ES-I3 (cell line): ENCODE data around the gene PARVB.

Experiments used
- H3K36me3 ChIP-seq: 2 replicates; pipeline ENCODE4 v1.6.1; 2013; ENCODE audit warnings: mild to moderate bottlenecking, low read length, control low read depth, moderate library complexity; ENCODE audit not compliant: insufficient read depth
- H3K4me1 ChIP-seq: 2 replicates; pipeline ENCODE4 v1.6.1; 2013; ENCODE audit warnings: mild to moderate bottlenecking, control low read depth, low read length; ENCODE audit not compliant: insufficient read depth
- H3K9ac ChIP-seq: 2 replicates; pipeline ENCODE4 v1.6.1; 2013; ENCODE audit warnings: low read depth, mild to moderate bottlenecking, low read length, moderate library complexity
- H3K9me3 ChIP-seq: 2 replicates; pipeline ENCODE4 v1.6.1; 2013; ENCODE audit warnings: mild to moderate bottlenecking, low read length, moderate library complexity; ENCODE audit not compliant: control insufficient read depth, insufficient read depth

Gene PARVB

DNA sequence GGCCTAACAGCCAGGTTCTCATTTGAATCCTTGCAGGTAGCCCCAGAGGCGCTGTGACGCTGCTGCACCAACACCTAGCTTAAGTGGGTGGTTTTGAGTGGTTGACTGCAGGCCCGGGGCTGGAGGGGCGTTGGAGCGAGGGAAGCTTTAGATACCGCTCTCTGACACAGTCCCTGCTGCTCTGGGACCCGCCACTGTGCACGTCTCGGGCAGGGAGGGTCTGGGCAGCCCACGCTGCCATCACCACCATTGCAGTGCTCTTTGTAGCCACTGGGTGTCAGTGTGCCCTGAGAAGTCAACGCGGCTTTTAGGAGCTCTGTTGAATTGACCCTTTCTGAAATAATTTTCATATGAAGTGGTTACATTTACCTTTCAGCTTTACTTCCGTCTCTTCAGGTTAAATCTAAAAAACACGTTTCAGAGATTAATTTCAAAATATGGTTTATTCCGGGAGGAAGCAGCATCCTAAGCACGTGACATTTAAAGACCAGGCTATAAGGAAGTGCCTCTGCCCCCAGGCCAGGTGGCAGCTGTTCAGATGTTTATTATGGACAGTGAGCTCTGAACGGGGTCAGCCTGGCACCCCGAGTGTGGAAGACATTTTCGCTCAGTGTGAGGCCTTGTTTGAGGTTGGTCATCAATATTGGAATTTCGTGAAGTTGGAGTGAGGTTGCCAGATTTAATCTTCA, 30.9 kb upstream of the PARVB start:
- no peak overlapping the region for H3K9ac ChIP-seq
- peaks cover 30% of the 10 kb centered on the region for H3K36me3 ChIP-seq
- H3K4me1 ChIP-seq, result no peaks in the 10 kb centered on the region
- no peaks in the 10 kb centered on the region for H3K9me3 ChIP-seq

DNA sequence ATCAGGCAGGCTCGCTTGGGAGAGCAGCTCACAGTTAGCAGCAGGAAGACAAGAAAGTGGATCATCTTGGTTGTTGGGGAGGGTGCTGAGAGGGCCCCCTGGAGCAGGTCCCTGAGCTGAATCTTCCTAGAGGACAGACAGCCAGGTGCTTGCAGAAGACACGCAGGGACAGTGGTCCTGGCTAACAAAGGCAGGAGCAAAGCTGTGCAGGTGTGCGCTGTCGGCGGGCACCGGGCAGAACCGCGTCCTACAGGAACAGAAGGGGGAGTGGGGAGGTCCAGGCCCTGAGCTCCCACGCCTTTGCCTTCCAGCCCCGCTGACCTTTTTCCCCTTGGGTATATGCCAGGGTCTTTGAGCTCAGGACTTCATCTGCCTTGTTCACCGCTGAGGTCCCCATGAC, 30.1 kb upstream of the PARVB start:
- Histone ChIP-seq H3K4me1 (no peaks in the 10 kb centered on the region), H3K9ac (no peak overlapping the region), H3K9me3 (no peaks in the 10 kb centered on the region), H3K36me3 (peaks cover 35% of the 10 kb centered on the region)

DNA sequence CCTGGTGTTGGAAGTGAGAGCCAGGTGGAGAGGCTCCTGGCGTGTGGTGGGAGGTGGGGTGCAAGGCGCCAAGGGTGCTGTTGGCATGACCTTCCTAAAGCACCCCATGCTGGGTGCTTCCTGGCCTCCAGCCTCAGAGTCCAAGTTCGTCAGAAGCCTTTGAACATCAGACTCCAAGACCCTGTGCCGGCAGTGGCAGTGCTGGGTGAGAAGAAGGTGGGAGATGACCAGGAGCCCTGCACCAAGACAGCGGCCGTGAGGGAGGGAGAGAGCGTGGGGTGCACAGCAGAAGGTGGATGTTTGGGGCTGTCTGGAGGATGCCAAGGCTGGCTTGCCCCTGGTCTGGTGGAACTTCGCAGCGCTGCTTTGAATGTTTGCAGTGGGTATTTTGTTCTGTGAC, 29.7 kb upstream of the PARVB start:
- H3K9me3 ChIP-seq, result no peaks in the 10 kb centered on the region
- no peaks in the 10 kb centered on the region for H3K4me1 ChIP-seq
- no peak overlapping the region for H3K9ac ChIP-seq
- peaks cover 35% of the 10 kb centered on the region for H3K36me3 ChIP-seq

DNA sequence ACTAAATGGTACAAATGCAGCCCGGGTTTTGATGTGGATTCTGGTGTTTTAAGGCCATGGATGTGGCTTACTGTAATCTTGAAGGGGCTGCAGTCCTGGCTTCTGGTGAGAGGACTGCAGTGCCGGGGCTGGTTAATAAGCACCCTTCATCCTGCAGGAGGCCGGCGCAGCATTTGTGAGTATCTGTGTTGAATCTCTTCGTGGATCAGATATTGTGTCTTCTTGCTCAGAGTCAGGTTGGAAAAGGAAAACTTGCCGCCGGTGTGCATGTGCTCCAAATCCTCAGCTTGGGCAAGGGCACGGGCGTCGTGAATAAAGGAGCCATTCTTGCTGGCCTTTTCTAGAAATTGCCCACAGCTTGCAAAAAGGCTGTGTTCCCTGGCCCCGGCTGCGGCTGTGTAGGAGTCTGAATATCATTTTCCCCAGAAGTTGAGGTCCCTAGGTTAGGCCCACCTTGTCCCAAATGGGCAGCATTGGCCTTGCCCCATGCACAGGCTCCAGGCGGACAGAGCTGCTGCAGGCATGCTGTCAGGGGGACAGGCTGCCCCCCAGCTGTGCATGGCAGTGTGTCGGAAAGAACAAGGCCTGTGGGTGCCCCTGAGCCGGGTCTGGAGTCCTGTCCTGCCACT, 28.9 kb upstream of the PARVB start:
- H3K4me1 ChIP-seq, result no peaks in the 10 kb centered on the region
- H3K9me3 ChIP-seq, result no peaks in the 10 kb centered on the region
- H3K9ac ChIP-seq, result no peak overlapping the region
- H3K36me3 ChIP-seq, result peaks cover 29% of the 10 kb centered on the region

DNA sequence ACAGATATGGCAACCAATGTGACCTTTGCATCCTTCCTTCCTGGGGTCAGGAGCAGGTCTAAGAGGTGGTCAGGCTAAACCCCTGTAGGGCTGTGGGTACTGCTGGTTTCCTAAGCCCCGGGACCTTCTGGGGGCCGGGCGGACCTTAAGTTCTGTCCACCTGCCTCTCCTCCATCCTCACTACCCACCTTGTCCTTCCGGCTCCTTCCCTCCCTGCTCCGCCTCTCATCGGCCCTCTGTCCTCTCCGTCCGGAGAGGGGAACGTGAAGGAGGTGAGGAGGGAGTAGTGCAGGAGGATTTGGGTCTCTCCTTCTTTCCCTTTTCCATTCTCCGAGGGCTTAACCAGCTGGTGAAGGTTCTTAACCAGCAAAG, 28.3 kb upstream of the PARVB start:
- Histone ChIP-seq H3K4me1 (no peaks in the 10 kb centered on the region), H3K9ac (no peak overlapping the region), H3K36me3 (peaks cover 29% of the 10 kb centered on the region)

DNA sequence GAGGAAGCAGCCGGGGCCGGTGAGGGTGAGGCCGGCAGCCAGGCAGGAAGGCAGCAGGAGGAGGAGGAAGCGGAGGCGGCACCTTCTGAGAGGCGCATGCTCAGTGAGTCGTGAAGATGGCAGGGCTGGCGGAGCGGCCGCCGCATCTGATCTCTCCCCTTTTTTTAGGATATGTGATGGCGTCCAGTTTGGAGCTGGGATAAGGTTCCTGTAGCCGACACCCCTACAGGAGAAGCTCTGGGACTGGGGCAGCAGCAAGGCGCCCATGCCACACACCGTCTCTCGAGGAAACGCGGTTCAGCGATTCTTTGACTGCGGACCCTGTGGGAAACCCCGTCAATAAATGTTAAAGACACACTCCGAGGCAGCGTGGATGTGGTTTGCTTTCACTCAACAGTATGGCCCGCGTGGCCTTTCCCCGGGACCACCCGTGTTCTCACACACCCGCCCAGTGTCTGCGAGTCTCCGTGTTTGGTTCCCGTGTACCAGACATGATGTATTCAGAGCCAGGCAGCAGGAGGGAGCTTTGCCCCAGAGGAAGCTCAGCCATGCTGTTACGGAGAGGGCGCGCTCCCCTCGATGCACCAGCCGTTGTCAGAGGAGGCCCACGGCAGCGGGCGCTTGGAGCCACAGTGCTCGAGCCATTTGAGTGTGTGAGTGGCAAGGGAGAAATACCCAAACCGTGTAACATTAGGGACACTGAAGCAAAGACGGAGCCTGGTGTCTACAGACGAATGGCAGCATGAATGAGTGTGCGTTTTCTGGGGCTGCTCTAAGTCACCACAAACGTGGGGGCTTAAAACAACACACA, 27.7 kb upstream of the PARVB start:
- H3K36me3 ChIP-seq, result peaks cover 29% of the 10 kb centered on the region
- H3K9ac ChIP-seq, result no peak overlapping the region
- no peaks in the 10 kb centered on the region for H3K4me1 ChIP-seq
- no peaks in the 10 kb centered on the region for H3K9me3 ChIP-seq

More for the DNA sequence above, 28.3 kb upstream of the PARVB start:
- H3K9me3 ChIP-seq, result no peaks in the 10 kb centered on the region

DNA sequence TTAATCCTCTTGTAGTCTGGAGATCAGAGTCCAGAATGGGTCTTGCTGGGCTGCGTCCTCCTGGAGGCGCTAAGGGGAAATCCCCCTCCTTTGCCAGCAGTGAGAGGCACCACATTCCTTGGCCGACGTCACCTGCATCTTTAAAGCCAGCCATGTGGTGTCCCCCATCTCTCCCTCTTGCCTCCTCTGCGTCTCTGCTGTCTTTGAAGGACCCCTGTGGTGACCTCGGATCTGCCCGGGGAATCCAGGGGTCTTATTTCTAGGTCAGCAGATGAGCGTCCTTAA, 27.2 kb upstream of the PARVB start:
- no peaks in the 10 kb centered on the region for H3K4me1 ChIP-seq
- no peak overlapping the region for H3K9ac ChIP-seq
- peaks cover 26% of the 10 kb centered on the region for H3K36me3 ChIP-seq
- H3K9me3 ChIP-seq, result no peaks in the 10 kb centered on the region

DNA sequence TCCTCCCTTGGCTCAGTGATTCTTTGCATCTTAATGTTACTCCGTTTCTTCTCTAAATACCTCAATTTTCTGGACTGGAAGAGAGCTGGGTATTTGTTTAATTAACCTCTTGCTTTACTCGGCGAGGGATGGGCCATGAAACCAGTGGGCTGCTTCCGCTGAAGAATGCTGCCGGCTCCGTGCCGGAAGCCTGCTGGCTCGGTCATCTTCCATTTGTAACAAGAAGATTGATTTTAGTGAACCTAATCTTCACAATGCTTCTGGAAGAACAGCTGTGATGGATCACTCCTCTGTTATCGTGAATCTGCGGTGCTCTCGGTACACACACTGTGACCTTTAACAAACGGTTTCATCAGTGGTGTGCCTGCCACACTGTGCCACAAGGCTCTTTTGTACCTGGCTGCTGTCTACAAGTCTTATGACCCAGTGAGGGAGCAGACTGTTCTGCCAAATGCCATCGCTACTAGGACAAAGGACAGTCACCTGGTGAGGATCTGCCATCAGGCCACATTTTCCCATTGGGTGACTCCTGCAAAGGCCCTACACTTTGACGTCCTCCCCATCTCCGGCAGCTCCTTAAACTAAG, 25.3 kb upstream of the PARVB start:
- Histone ChIP-seq H3K9ac (no peak overlapping the region), H3K36me3 (peaks cover 22% of the 10 kb centered on the region), H3K9me3 (no peaks in the 10 kb centered on the region), H3K4me1 (no peaks in the 10 kb centered on the region)

DNA sequence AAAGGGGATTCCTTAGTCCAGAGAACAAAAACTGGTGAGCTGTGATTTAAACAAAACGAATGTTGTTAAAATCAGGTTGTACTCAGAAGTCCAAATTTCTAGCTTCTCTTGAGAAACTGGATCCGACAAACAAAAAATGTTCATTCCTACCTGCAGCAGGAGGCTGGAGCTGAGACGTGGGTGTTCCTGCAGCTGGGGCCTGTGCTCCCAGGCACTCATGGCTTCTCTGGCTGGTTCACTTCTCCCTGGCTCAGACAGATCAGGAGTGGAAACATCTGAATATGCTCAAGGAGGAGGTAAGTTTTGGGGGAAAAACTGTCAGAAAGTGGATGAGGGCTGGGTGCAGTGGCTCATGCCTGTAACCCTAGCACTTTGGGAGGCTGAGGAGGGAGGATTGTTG, 24.7 kb upstream of the PARVB start:
- Histone ChIP-seq H3K9ac (no peak overlapping the region), H3K36me3 (peaks cover 20% of the 10 kb centered on the region), H3K4me1 (no peaks in the 10 kb centered on the region), H3K9me3 (no peaks in the 10 kb centered on the region)

DNA sequence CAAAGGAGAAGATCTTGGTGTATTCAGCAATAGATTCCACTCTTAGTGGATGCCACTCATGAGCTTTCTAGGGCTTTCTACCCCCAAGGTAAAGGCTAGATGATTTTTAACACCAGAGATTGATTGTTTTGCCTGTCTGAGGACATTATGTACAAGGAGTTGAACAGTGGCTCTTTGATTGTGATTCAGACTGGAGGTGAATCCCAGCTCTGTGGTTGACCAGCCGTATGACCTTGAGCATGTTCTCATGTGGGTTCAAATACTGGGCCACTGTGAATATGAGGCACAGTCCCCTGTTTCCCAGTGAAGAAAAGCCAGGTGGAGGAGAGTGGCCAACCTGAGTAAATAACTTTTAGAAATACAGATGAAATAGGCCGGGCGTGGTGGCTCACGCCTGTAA, 24.0 kb upstream of the PARVB start:
- Histone ChIP-seq H3K9me3 (no peaks in the 10 kb centered on the region), H3K4me1 (no peaks in the 10 kb centered on the region), H3K9ac (no peak overlapping the region), H3K36me3 (peaks cover 17% of the 10 kb centered on the region)

DNA sequence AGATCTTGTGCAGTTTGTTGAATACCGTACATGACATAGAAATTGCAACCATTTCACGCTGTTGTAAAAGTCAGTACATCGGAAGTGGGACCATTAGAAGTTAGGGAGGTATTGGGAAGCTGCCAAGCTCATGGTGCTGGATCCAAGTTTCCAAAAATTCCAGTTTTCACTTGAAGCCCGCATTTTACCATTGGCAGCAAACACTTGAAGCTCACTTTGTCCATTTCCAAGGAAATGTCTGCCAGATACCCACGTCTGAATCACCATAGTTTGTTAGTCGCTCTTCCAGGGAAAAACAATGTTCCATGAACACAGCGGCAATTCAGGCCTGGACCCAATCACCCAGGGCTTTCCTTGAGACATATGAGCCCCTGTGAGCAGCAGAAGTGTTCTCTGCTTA, 22.6 kb upstream of the PARVB start:
- peaks cover 13% of the 10 kb centered on the region for H3K36me3 ChIP-seq

DNA sequence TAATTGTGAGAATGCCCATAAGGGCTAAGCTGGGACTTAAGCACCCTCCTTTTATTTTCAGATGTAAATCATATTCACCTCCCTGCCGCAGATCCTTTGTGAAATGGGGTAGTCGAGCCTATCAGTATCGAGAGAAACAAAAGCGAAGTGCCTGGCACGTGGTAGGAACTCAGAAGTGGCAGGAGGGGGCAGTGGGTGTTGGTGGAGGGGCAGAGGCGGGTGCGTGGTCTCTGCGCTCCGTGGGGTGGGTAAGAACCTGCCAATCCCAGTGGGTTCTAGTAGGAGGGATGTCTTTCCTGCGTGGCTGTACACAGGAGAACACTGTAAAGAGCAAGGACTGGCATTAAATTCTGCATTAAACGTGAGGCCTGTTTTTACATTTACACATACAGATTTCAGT, 21.8 kb upstream of the PARVB start:
- Histone ChIP-seq H3K9me3 (no peaks in the 10 kb centered on the region), H3K36me3 (peaks cover 6% of the 10 kb centered on the region), H3K9ac (no peak overlapping the region), H3K4me1 (no peaks in the 10 kb centered on the region)

More for the DNA sequence above, 22.6 kb upstream of the PARVB start:
- Histone ChIP-seq H3K9ac (no peak overlapping the region), H3K9me3 (no peaks in the 10 kb centered on the region), H3K4me1 (no peaks in the 10 kb centered on the region)

DNA sequence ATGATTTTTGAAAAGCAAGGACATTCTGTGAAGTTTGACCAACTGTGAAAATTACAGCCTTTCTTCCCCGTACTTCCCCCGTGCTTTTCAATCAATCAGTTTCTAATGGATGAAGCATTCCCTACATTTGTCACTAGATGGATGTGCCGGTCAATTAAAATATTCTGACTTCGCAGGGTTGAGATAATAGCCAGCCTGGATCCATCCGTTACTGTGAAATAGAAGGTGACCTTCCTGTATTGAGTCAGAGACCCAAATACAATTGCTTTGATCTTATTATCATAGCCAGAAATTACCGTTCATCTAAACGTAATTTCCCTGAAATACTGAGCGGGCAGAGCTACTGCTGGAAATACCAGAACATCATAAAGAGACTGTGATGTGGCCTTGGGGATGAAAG, 21.1 kb upstream of the PARVB start:
- Histone ChIP-seq H3K9ac (no peak overlapping the region), H3K36me3 (peaks cover 5% of the 10 kb centered on the region), H3K9me3 (no peaks in the 10 kb centered on the region), H3K4me1 (no peaks in the 10 kb centered on the region)

DNA sequence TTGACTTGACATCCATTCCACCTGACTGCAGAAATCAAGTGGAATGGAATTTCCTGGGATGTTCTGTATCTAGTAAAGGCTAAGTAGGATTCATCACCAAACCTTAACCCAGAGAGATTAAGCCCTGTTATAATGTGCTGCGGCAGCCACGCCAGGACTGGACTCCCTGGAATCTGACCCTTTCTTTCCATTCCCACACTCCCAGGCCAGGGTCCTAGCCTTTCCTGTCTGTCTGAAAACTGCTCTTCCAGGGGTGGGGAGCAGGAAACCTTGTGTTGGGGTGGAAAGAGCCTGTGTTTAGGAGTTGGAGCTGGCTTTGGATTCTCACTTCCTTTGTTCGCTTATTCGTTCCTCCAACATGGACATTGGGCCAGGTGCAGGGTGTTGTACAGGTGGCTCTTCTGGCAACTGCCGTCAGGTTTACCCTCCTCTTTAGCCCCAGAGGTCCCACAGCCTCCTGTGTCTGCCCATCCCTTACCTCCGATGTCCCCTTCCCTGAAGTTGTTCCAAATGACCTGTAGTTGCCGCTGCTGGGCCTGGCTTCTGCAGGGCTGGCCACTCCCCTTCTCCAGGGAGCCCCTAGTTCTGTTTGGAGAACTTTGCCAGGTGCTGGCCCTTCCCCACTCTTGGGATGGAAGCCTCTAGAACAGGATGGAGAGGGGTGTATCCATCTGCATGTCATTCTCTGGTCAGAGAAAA, 20.5 kb upstream of the PARVB start:
- Histone ChIP-seq H3K4me1 (no peaks in the 10 kb centered on the region), H3K36me3 (0 out of 2 replicates have a peak, but pooled peaks cover 2% of the 10 kb centered on the region), H3K9ac (no peak overlapping the region), H3K9me3 (no peaks in the 10 kb centered on the region)
